A549 treated with CpdA at 1 μM for 4 hours (cell line): Measurements from ENCODE around the gene TMEM30B. TPM values are rescaled to one million over a fixed set of nuclear protein-coding genes. Genes with fewer than 3 reads are reported as not detected.

Source experiments
- total RNA-seq: library from RNA; stranded (reverse); fragments of 200-300 nt; extraction: Qiagen RNA extraction; gene quantifications from 5 replicates; pipeline ENCODE4 v1.2.3, GENCODE V29; 2022; ENCODE audit warnings: low read depth

TMEM30B gene
- total RNA-seq, result 0.05 to 0.17 TPM (median 0.13 TPM) in 5 replicates

GRCh38 chr14:61281186-61281947 is at the start of gene TMEM30B:
Gene TMEM30B (minus strand): TSS chr14:61281338. CDS start chr14:61281147, 191 bp downstream.

GRCh38 chr14:61321385-61322010 is 40.4 kb upstream of the TMEM30B start, which contains the start of gene PRKCH:
Gene PRKCH (plus strand): TSS chr14:61321579. CDS start chr14:61322102, 523 bp downstream.

Other genes with a start within 250 kb of the TMEM30B start
- 3.5 to 4.0 TPM (median 3.8 TPM) in 5 replicates for gene PRKCH, start 40.2 kb upstream of the TMEM30B start, total RNA-seq